Esophagus squamous epithelium (tissue), 4 donors: Measurements from ENCODE around the gene RPUSD4.

Source experiments
- POLR2A ChIP-seq, 4 donors: fragments of 450-650 bp; IDR thresholded peaks; one replicate each; pipeline ENCODE4 v1.6.1; 2017; ENCODE audit warnings: antibody characterized with exemption in 4 of 4, mild to moderate bottlenecking in 4 of 4, moderate library complexity in 3 of 4
- TF ChIP-seq, protein P1 (sequence below), 6 experiments: fragments of 450-650 bp in 4 of 6; fragments of 200-600 bp in 2 of 6; sonication (generic) in 2 of 6; IDR thresholded peaks; one replicate each; pipeline ENCODE4 v1.5.1; 2016 to 2019; ENCODE audit warnings: antibody characterized with exemption in 6 of 6, mild to moderate bottlenecking in 4 of 6, moderate library complexity in 4 of 6

DNA sequence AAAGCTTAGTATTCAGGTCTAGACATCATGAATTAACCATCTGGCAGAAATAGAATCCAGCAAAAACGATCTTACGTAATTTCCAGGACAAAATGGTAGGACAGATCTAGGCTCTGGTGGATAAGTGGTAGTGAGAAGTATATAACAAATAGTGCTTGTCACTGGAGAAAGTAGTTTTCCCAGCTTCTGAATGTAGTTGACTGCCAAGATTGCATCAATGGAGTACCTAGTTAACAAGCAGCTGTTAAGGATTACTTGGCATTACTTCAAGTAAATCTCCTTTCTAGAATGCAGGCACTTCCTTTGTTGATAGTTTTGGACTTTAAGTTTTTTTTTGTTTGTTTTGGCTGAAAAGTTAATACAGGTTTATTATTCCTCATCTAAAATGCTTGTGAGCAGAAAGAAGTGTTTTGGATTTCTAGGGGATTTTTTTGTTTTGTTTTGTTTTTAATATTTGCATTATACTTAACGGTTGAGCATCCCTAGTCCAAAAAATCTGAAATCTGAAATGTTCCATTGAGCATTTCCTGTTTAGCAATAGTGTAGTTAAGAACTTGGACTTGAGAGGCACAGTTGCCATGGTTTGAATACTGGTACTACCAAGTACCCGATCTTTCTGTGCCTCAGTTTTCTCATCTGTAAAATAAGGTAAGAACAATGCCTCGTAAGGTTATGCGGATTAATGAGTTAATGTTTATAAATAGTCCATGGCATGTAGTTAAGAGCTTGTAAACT is 20.4 kb upstream of the RPUSD4 start:
- no peak for TF ChIP-seq POLR2A (IDR thresholded peaks at IDR 0.05)
- TF ChIP-seq, protein P1, sequence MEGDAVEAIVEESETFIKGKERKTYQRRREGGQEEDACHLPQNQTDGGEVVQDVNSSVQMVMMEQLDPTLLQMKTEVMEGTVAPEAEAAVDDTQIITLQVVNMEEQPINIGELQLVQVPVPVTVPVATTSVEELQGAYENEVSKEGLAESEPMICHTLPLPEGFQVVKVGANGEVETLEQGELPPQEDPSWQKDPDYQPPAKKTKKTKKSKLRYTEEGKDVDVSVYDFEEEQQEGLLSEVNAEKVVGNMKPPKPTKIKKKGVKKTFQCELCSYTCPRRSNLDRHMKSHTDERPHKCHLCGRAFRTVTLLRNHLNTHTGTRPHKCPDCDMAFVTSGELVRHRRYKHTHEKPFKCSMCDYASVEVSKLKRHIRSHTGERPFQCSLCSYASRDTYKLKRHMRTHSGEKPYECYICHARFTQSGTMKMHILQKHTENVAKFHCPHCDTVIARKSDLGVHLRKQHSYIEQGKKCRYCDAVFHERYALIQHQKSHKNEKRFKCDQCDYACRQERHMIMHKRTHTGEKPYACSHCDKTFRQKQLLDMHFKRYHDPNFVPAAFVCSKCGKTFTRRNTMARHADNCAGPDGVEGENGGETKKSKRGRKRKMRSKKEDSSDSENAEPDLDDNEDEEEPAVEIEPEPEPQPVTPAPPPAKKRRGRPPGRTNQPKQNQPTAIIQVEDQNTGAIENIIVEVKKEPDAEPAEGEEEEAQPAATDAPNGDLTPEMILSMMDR (IDR thresholded peaks at IDR 0.05) = no peak
